GM18858 (cell line): ENCODE results near the gene GTPBP2.
A peak's percentile ranks its signal among the peaks of the same experiment; 100 is the strongest.

Source experiments
- ATAC-seq: cut with Tn5 transposase; IDR thresholded peaks from one replicate; pipeline ENCODE4 v1.9.1; 2021; ENCODE audit not compliant: unreplicated experiment

GTPBP2 gene

GRCh38 chr6:43579171-43579570 lies 49.9 kb downstream of the GTPBP2 start:
- no peak for ATAC-seq

- no peak for ATAC-seq
These were observed 50.3 kb downstream of the GTPBP2 start for GRCh38 chr6:43578748-43579147.

DNA sequence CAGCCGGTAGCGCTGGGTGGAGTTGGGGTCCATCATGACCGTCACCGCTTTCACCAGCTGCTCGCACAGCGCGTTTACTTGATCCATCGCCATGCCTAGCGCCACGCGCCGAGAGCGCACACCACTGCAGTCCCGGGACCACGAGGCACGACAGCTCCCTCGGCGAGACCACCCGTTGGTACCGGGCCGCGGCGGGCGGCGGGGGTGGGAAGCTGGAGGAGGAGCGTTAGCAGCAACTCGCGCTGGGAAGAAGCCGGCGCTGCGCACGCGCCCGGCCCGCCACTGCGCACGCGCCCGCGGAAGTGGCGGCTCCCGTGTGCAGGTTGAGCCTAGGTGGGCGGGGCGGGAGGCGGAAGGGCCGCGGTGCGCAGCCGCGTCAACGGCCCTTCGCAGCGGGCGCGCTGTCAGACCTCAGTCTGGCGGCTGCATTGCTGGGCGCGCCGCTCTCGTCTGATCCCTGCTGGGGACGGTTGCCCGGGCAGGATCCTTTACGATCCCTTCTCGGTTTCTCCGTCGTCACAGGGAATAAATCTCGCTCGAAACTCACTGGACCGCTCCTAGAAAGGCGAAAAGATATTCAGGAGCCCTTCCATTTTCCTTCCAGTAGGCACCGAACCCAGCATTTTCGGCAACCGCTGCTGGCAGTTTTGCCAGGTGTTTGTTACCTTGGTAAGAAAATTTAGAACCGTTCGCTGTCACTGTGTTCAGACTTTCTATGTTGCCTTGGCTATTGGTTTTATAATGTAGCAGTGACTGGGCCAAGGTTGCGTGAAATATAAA lies 53.1 kb downstream of the GTPBP2 start, which contains the start of the genes POLH and XPO5:
Gene POLH (plus strand): TSS at position 414 of the 780 bp plus-strand sequence. CDS start 6,135 bp downstream, outside the sequence.
Gene XPO5 (minus strand): TSS at position 267 of the 780 bp plus-strand sequence. CDS start 174 bp downstream, at position 93.
- peak; percentile 52 for ATAC-seq

DNA sequence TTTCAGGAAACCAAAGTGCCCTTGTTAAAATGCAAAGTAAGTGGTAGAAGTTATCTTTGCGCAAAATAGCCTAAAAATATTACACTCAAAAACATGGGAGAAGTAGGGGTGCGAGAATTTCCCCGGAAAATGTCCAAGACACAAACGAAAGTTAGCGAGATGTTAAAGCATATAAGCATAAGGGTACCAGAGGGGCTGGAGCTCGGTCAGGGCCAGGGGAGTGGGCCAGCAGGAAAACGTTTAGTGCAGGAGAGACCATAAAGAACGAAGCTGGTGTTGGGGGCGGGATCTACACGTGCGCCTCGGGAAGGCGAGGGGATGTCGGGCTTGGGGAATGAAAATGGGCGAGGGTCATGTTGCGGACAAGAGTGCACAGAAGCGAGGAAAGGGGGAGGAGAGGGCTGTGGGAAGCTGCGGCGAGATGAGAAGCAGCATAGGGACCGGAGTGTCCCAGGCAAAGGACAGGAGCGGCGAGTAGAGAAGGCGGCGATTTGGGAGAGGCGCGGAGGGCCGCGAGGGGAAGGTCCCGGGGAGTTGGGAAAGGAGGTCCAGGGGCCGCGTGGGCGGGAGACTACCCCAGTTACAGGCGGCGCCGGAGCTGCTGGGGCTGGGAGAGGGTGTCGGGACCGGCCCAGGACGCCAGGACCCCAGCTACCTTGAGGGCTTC lies 53.8 kb downstream of the GTPBP2 start:
- no peak for ATAC-seq

- no peak for ATAC-seq
These were observed 57.0 kb downstream of the GTPBP2 start for GRCh38 chr6:43572015-43572414.

- ATAC-seq, result no peak
These were observed 58.1 kb downstream of the GTPBP2 start for GRCh38 chr6:43570876-43571441.
